ENCODE data around the gene GDPD5. TPM values are rescaled to one million over a fixed set of nuclear protein-coding genes. Genes with fewer than 3 reads are reported as not detected.

The GDPD5 gene
- total and polyA plus RNA-seq, 9 of the 15 experiments (the other 6 are each of a cell fraction or from before 2014, with no cell fraction given) = 0.32 to 27.3 (median 8.0) TPM

DNA sequence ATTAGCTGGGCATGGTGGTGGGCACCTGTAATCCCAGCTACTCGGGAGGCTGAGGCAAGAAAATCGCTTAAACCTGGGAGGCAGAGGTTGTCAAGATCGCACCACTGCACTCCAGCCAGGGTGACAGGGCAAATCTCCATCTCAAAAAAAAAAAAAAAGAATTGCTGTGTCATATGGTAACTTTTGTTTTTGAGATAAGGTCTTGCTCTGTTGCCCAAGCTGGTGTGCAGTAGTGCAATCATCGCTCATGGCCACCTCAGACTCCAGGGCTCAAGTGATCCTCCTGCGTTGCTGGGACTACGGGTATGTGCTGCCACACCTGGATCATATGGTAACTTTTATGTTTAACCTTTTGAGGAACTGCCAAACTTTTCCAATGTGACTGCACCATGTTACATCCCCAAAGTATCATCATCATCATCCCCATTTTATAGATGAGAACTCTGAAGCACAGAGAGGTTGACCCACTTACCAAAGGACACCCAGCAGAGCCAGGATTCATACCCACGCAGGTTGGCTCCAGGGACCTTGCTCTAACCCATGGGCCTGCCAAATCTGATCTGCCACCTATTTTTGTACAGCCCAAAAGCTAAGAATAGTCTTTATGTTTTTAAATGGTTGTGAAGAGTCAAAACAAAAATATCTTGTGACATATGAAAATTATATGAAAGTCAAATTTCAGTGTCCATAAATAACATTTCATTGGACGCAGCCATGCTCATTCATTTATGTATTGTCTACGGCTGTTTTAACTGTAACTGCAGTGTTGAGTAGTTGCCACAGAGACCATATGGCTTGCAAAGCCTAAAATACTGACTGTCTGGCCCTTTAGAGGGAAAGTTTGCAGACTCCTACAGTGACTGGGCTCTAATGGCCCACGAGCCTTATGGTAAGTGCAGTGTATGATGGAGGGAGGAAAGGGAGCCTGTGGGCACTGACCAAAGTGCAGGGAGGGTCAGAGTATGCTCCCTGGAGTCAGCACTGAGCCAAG is 45.3 kb downstream of the GDPD5 start:
- Histone ChIP-seq H3K9ac (ENCODE audit: insufficient read depth in 1 of 2, low read depth in 2 of 2, low read length in 2 of 2) (peak overlapping the region in 1 of 2 experiments; percentile 78; a peak in 2 of 4 replicates), H3K36me3 (ENCODE audit: control insufficient read depth, insufficient read depth, low read length) (no peaks in the 10 kb centered on the region), H3K79me2 (ENCODE audit: control insufficient read depth, insufficient read depth, low read length) (no peaks in the 10 kb centered on the region), H3K9me3 (replicated peaks; ENCODE audit: control insufficient read depth, insufficient read depth, low read depth, low read length) (no peaks in the 10 kb centered on the region), H3K4me2 (ENCODE audit: insufficient read depth, low read length) (peak overlapping the region; percentile 44; the same call in 1 of the 2 replicates), H2AFZ (ENCODE audit: low read depth, low read length) (no peak overlapping the region), H3K4me3 (no peak overlapping the region), H3K27ac (ENCODE audit: extremely low read depth, low read depth, low read length) (peak overlapping the region; percentile 69; the same call in 2 of the 3 replicates), H3K9me1 (ENCODE audit: control insufficient read depth, insufficient read depth, low read length) (peaks cover 4% of the 10 kb centered on the region), H3K27me3 (ENCODE audit: control insufficient read depth in 2 of 2, insufficient read depth in 2 of 2, low read length in 2 of 2) (no peaks in the 10 kb centered on the region), H4K20me1 (replicated peaks; ENCODE audit: control insufficient read depth, insufficient read depth, low read length) (no peaks in the 10 kb centered on the region), H3K4me1 (replicated peaks in 1 of 2; ENCODE audit: control insufficient read depth in 2 of 2, insufficient read depth in 2 of 2, low read length in 2 of 2) (peaks cover 55 to 65% of the 10 kb centered on the region in 2 experiments)
- CTCF ChIA-PET (ENCODE audit: low intra/inter-chr PET ratio) = no interaction called here
- 20% methylated on average over 10 of the region's 10 CpGs for WGBS (ENCODE audit: insufficient coverage, low coverage, missing lambda C conversion rate)
- POLR2A ChIA-PET = interaction anchor here (0.6 to 1.1 kb wide), 7 partner anchors 10 to 220 kb away, joined by 3 to 4 read pairs (median 3); no protein-coding TSS in a partner anchor
- ATAC-seq (peak; percentile 77), FAIRE-seq (peak; percentile 96), DNase-seq (ENCODE audit: extremely low read depth in 1 of 4, low spot score in 3 of 4) (peak; percentile 60 to 80 (median 62))
- in situ Hi-C loops (cut with MboI) (no loop called here), intact Hi-C loops (cut with micrococcal nuclease) (no loop called here)
- BruUV-seq (replicated peaks) = no TSS peak
- TF ChIP-seq, protein P1, sequence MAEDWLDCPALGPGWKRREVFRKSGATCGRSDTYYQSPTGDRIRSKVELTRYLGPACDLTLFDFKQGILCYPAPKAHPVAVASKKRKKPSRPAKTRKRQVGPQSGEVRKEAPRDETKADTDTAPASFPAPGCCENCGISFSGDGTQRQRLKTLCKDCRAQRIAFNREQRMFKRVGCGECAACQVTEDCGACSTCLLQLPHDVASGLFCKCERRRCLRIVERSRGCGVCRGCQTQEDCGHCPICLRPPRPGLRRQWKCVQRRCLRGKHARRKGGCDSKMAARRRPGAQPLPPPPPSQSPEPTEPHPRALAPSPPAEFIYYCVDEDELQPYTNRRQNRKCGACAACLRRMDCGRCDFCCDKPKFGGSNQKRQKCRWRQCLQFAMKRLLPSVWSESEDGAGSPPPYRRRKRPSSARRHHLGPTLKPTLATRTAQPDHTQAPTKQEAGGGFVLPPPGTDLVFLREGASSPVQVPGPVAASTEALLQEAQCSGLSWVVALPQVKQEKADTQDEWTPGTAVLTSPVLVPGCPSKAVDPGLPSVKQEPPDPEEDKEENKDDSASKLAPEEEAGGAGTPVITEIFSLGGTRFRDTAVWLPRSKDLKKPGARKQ (CRISPR knock-in tag; IDR thresholded peaks at IDR 0.05) = no peak
- peak; percentile 54 to 80; a peak in 3 of 4 replicates for TF ChIP-seq ARNT (IDR thresholded peaks at IDR 0.05)
- TF ChIP-seq, protein P2, sequence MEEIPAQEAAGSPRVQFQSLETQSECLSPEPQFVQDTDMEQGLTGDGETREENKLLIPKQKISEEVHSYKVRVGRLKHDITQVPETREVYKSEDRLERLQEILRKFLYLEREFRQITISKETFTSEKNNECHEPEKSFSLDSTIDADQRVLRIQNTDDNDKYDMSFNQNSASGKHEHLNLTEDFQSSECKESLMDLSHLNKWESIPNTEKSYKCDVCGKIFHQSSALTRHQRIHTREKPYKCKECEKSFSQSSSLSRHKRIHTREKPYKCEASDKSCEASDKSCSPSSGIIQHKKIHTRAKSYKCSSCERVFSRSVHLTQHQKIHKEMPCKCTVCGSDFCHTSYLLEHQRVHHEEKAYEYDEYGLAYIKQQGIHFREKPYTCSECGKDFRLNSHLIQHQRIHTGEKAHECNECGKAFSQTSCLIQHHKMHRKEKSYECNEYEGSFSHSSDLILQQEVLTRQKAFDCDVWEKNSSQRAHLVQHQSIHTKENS (CRISPR knock-in tag; IDR thresholded peaks at IDR 0.05) = no peak
- TF ChIP-seq, protein P3, sequence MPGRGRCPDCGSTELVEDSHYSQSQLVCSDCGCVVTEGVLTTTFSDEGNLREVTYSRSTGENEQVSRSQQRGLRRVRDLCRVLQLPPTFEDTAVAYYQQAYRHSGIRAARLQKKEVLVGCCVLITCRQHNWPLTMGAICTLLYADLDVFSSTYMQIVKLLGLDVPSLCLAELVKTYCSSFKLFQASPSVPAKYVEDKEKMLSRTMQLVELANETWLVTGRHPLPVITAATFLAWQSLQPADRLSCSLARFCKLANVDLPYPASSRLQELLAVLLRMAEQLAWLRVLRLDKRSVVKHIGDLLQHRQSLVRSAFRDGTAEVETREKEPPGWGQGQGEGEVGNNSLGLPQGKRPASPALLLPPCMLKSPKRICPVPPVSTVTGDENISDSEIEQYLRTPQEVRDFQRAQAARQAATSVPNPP (IDR thresholded peaks at IDR 0.05; ENCODE audit: borderline replicate concordance, insufficient read depth, insufficient read length) = no peak
- TF ChIP-seq CEBPG (CRISPR knock-in tag; IDR thresholded peaks at IDR 0.05) = peak; percentile 89
- TF ChIP-seq CEBPG (tag; conservative IDR thresholded peaks at IDR 0.05 in 1 of 2, IDR thresholded peaks at IDR 0.05 in 1 of 2) = peak; percentile 75 to 95
- TF ChIP-seq, protein P4, sequence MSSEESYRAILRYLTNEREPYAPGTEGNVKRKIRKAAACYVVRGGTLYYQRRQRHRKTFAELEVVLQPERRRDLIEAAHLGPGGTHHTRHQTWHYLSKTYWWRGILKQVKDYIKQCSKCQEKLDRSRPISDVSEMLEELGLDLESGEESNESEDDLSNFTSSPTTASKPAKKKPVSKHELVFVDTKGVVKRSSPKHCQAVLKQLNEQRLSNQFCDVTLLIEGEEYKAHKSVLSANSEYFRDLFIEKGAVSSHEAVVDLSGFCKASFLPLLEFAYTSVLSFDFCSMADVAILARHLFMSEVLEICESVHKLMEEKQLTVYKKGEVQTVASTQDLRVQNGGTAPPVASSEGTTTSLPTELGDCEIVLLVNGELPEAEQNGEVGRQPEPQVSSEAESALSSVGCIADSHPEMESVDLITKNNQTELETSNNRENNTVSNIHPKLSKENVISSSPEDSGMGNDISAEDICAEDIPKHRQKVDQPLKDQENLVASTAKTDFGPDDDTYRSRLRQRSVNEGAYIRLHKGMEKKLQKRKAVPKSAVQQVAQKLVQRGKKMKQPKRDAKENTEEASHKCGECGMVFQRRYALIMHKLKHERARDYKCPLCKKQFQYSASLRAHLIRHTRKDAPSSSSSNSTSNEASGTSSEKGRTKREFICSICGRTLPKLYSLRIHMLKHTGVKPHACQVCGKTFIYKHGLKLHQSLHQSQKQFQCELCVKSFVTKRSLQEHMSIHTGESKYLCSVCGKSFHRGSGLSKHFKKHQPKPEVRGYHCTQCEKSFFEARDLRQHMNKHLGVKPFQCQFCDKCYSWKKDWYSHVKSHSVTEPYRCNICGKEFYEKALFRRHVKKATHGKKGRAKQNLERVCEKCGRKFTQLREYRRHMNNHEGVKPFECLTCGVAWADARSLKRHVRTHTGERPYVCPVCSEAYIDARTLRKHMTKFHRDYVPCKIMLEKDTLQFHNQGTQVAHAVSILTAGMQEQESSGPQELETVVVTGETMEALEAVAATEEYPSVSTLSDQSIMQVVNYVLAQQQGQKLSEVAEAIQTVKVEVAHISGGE (CRISPR knock-in tag; IDR thresholded peaks at IDR 0.05) = peak in 1 of 3 experiments; percentile 50; a peak in 1 of 6 replicates
- peak; percentile 77; the same call in 1 of the 2 replicates for TF ChIP-seq EHMT2 (IDR thresholded peaks at IDR 0.05)
